IPS-20b (cell line): ENCODE data around the gene OR2C1.

Experiments used
- H3K27ac ChIP-seq: one replicate; pipeline ENCODE4 v1.5.1; 2013; ENCODE audit warnings: low read length
- H3K27me3 ChIP-seq: 2 replicates; pipeline ENCODE4 v1.6.1; 2013; ENCODE audit warnings: mild to moderate bottlenecking, low read length, inconsistent platforms; ENCODE audit not compliant: insufficient read depth
- H3K36me3 ChIP-seq: 2 replicates; pipeline ENCODE4 v1.6.1; 2013; ENCODE audit warnings: low read depth, mild to moderate bottlenecking, inconsistent platforms, low read length, moderate library complexity; ENCODE audit not compliant: insufficient read depth
- H3K4me1 ChIP-seq: 2 replicates; pipeline ENCODE4 v1.6.1; 2013; ENCODE audit warnings: mild to moderate bottlenecking, control low read depth, inconsistent platforms, low read length, moderate library complexity; ENCODE audit not compliant: insufficient read depth
- H3K4me3 ChIP-seq: 2 replicates; pipeline ENCODE4 v1.5.1; 2013; ENCODE audit warnings: mild to moderate bottlenecking, low read length, inconsistent platforms
- H3K9ac ChIP-seq: 2 replicates; pipeline ENCODE4 v1.6.1; 2013; ENCODE audit warnings: low read depth, mild to moderate bottlenecking, inconsistent platforms, low read length, moderate library complexity
- H3K9me3 ChIP-seq: 2 replicates; pipeline ENCODE4 v1.6.1; 2013; ENCODE audit warnings: mild to moderate bottlenecking, low read depth, low read length, inconsistent platforms; ENCODE audit not compliant: insufficient read depth

The OR2C1 gene

GRCh38 chr16:3355589-3355988, at the start of gene OR2C1:
Gene OR2C1, plus strand, starts transcription at chr16:3355889. Its CDS starts 52 bp downstream, at chr16:3355941.
- no peak within 1 kb of the TSS for H3K27ac ChIP-seq
- H3K9ac ChIP-seq: no peak within 1 kb of the TSS
- no peaks in the 10 kb centered on the region for H3K27me3 ChIP-seq
- peaks cover 39% of the 10 kb centered on the region for H3K9me3 ChIP-seq
- H3K36me3 ChIP-seq: no peaks in the 10 kb centered on the region
- no peak within 1 kb of the TSS for H3K4me3 ChIP-seq
- H3K4me1 ChIP-seq: no peaks in the 10 kb centered on the region

DNA sequence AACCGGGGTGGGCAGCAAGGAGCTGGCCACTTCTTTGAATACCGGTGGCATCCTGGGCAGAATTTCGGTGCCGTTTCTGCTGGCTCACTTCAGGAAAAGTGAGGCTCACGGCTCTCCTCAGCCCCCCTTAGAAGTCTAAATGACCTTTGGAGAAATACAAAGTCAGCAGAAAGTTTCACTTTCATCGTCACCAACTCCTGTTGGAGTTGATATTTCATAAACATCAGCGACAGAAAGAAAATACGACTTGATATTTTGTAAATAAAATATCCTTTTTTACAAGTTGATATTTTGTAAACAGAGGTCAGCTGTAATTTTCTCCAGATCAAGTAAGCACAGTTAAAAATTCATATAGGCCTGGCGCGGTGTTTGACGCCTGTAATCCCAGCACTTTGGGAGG, 49.6 kb upstream of the OR2C1 start:
- Histone ChIP-seq H3K9me3 (peaks cover 75% of the 10 kb centered on the region), H3K27ac (no peak overlapping the region), H3K36me3 (peaks cover 43% of the 10 kb centered on the region), H3K4me1 (no peaks in the 10 kb centered on the region), H3K27me3 (peaks cover 8% of the 10 kb centered on the region), H3K9ac (peak overlapping the region; percentile 83; the same call in 1 of the 2 replicates), H3K4me3 (peak overlapping the region; percentile 87)

DNA sequence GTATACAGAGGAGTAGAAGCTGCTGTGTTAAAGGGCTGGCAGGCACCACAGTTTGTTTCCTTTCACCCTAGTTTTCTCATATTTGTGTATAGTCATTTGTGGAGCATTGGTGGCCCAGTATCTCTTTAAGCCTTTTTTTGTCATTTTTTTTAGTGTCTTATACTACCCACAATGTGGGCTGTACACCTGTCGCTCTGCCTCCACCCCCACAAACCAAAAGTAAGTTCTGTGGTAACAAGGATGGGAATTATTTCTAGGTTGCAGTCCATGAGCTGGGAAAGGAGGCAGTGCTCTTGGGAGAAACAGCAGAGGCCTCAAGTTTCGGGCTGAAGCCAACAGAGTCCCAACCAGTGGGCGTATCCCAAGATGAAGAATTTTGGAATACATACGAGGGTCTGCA, 44.2 kb upstream of the OR2C1 start:
- Histone ChIP-seq H3K27ac (no peak overlapping the region), H3K36me3 (peaks cover 90% of the 10 kb centered on the region)

DNA sequence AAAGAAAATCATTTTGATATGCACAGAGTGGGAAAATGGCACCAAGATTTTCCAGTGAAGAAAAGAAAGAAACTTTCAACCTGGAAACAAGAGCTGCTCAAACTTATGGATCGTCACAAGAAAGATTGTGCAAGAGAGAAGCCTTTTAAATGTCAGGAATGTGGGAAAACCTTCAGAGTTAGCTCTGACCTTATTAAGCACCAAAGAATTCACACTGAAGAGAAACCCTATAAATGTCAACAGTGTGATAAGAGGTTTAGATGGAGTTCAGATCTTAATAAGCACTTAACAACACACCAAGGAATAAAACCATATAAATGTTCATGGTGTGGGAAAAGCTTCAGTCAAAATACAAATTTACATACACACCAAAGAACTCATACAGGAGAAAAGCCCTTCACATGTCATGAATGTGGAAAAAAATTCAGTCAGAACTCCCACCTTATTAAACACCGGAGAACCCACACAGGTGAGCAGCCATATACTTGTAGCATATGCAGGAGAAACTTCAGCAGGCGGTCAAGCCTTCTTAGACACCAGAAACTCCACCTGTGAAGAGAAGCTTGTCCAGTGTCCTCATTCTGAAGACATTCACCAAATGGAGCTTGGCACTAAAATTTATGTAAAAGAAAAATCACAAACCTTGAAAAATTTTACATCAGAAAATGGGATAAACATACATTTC, 38.2 kb upstream of the OR2C1 start:
- Histone ChIP-seq H3K4me1 (no peaks in the 10 kb centered on the region), H3K27me3 (no peaks in the 10 kb centered on the region), H3K9ac (no peak overlapping the region), H3K36me3 (peaks cover 65% of the 10 kb centered on the region), H3K9me3 (peaks cover 90% of the 10 kb centered on the region), H3K27ac (no peak overlapping the region), H3K4me3 (peak overlapping the region; percentile 47; the same call in 1 of the 2 replicates)

More for the DNA sequence above, 44.2 kb upstream of the OR2C1 start:
- Histone ChIP-seq H3K4me1 (no peaks in the 10 kb centered on the region), H3K4me3 (no peak overlapping the region), H3K27me3 (no peaks in the 10 kb centered on the region), H3K9me3 (peaks cover 93% of the 10 kb centered on the region), H3K9ac (no peak overlapping the region)

- no peak overlapping the region for H3K4me3 ChIP-seq
- peaks cover 66% of the 10 kb centered on the region for H3K9me3 ChIP-seq
- H3K27me3 ChIP-seq: no peaks in the 10 kb centered on the region
- H3K36me3 ChIP-seq: peaks cover 21% of the 10 kb centered on the region
- H3K9ac ChIP-seq: no peak overlapping the region
- no peak overlapping the region for H3K27ac ChIP-seq
- H3K4me1 ChIP-seq: no peaks in the 10 kb centered on the region
Observed at GRCh38 chr16:3321816-3322215, 33.9 kb upstream of the OR2C1 start.

DNA sequence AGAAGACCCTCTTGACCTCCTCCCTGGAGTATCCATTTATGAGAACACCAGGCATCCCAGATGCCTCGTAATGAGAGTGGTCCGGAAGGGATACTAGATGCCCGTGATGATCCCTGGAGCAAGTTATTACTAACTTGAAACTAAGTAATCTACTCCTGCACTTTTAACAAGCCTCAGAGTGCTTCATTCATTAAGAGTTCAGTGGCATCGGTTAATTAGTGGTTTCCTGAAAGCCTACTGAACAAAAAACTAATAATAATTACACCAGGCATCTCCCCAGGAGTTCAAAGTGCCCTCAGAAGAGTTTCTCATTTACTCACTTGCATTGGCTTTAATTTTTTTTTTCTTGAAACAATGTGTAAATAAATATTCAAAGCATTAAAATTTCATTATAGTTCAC, 28.2 kb upstream of the OR2C1 start:
- no peaks in the 10 kb centered on the region for H3K36me3 ChIP-seq
- no peak overlapping the region for H3K27ac ChIP-seq
- no peaks in the 10 kb centered on the region for H3K4me1 ChIP-seq
- no peak overlapping the region for H3K9ac ChIP-seq
- H3K9me3 ChIP-seq: peaks cover 33% of the 10 kb centered on the region
- H3K4me3 ChIP-seq: no peak overlapping the region
- peaks cover 3% of the 10 kb centered on the region; the same call in 1 of the 2 replicates for H3K27me3 ChIP-seq

- no peak overlapping the region for H3K4me3 ChIP-seq
- no peaks in the 10 kb centered on the region for H3K36me3 ChIP-seq
- no peak overlapping the region for H3K27ac ChIP-seq
- H3K9me3 ChIP-seq: peaks cover 33% of the 10 kb centered on the region
- H3K9ac ChIP-seq: no peak overlapping the region
- H3K27me3 ChIP-seq: peaks cover 3% of the 10 kb centered on the region; the same call in 1 of the 2 replicates
- H3K4me1 ChIP-seq: no peaks in the 10 kb centered on the region
Observed at GRCh38 chr16:3328104-3328503, 27.6 kb upstream of the OR2C1 start.

DNA sequence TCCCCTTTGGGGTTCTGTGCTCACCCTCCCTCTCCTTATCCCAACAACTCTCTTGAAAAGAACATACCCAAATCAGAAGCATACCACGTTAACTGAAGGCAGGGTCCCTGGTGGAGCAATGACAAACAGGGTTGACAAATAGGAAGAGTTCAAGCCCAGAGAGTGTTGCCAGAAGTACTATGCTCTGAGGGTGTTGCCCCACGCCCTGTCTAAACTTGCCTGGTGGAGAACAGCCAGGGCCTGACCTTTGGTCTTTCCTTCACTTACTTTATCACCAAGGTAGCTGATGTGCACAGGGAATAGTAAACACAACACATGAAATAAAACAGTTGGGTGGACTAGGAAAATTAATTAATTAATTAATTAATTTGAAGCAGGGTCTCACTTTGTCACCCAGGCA, 27.0 kb upstream of the OR2C1 start:
- H3K36me3 ChIP-seq: no peaks in the 10 kb centered on the region
- no peak overlapping the region for H3K4me3 ChIP-seq
- no peaks in the 10 kb centered on the region for H3K4me1 ChIP-seq
- H3K27me3 ChIP-seq: peaks cover 3% of the 10 kb centered on the region; the same call in 1 of the 2 replicates
- H3K9me3 ChIP-seq: peaks cover 29% of the 10 kb centered on the region; the same call in 1 of the 2 replicates
- no peak overlapping the region for H3K9ac ChIP-seq
- no peak overlapping the region for H3K27ac ChIP-seq

DNA sequence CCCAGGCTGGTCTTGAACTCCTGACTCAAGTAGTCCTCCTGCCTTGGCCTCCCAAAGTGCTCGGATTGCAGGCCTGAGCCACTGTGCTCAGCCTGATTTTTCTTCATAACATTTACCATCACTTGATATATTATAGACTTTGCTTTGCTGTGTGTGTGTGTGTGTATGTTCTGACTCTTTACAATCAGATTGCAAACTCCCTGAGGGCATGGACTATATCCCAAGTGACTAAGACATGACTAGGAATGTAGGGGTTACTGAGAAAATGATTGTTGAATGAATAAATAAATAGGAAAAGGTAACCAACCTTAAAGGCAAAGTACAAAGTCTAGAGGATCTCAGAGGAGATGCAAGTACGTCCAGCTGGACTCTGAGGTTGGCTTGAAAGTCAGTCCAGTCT, 9.6 kb upstream of the OR2C1 start:
- H3K9ac ChIP-seq: no peak overlapping the region
- no peaks in the 10 kb centered on the region for H3K27me3 ChIP-seq
- H3K27ac ChIP-seq: no peak overlapping the region
- no peaks in the 10 kb centered on the region for H3K36me3 ChIP-seq
- peaks cover 24% of the 10 kb centered on the region for H3K9me3 ChIP-seq
- no peak overlapping the region for H3K4me3 ChIP-seq
- no peaks in the 10 kb centered on the region for H3K4me1 ChIP-seq

GRCh38 chr16:3347586-3347985, 8.1 kb upstream of the OR2C1 start:
- Histone ChIP-seq H3K4me1 (no peaks in the 10 kb centered on the region), H3K36me3 (no peaks in the 10 kb centered on the region), H3K9ac (no peak overlapping the region), H3K4me3 (no peak overlapping the region), H3K27ac (no peak overlapping the region), H3K9me3 (peaks cover 15% of the 10 kb centered on the region), H3K27me3 (no peaks in the 10 kb centered on the region)

- no peak overlapping the region for H3K4me3 ChIP-seq
- H3K36me3 ChIP-seq: no peaks in the 10 kb centered on the region
- peaks cover 15% of the 10 kb centered on the region for H3K9me3 ChIP-seq
Observed at GRCh38 chr16:3348547-3349167, 7.0 kb upstream of the OR2C1 start.

GRCh38 chr16:3349175-3349574, 6.5 kb upstream of the OR2C1 start:
- Histone ChIP-seq H3K36me3 (no peaks in the 10 kb centered on the region), H3K9me3 (peaks cover 10% of the 10 kb centered on the region), H3K9ac (no peak overlapping the region), H3K27me3 (no peaks in the 10 kb centered on the region), H3K4me1 (no peaks in the 10 kb centered on the region), H3K27ac (no peak overlapping the region), H3K4me3 (no peak overlapping the region)

More at GRCh38 chr16:3348547-3349167, 7.0 kb upstream of the OR2C1 start:
- Histone ChIP-seq H3K9ac (no peak overlapping the region), H3K4me1 (no peaks in the 10 kb centered on the region), H3K27me3 (no peaks in the 10 kb centered on the region), H3K27ac (no peak overlapping the region)
